ENCODE results near the gene ERBB4. TPM values are rescaled to one million over a fixed set of nuclear protein-coding genes. Genes with fewer than 3 reads are reported as not detected.

Gene ERBB4
- total and polyA plus RNA-seq, 10 of the 15 experiments (the other 5 are each of a cell fraction or from before 2014, with no cell fraction given): under 0.01 to 0.23 (median 0.01) TPM; not detected in 4

GRCh38 chr2:211423018-211423417 is 1115.6 kb downstream of the ERBB4 start (continued):
- TF ChIP-seq YBX1 (IDR thresholded peaks at IDR 0.05): no peak
- no peak for TF ChIP-seq RAD51 (IDR thresholded peaks at IDR 0.05)
- TF ChIP-seq CEBPZ (IDR thresholded peaks at IDR 0.05; ENCODE audit: low read depth, low read length): no peak
- TF ChIP-seq KLF5 (IDR thresholded peaks at IDR 0.05; ENCODE audit: partially characterized antibody): no peak
- TF ChIP-seq SMARCA5 (IDR thresholded peaks at IDR 0.05): no peak
- TF ChIP-seq IRF5 (IDR thresholded peaks at IDR 0.05; ENCODE audit: borderline replicate concordance): no peak

GRCh38 chr2:211417544-211417943 is 1121.1 kb downstream of the ERBB4 start:
- no peak overlapping the region for H3K9ac ChIP-seq (ENCODE audit: control insufficient read depth, insufficient read depth, low read length)
- no peak overlapping the region for H2AFZ ChIP-seq (ENCODE audit: control insufficient read depth, low read depth, low read length)
- no peaks in the 10 kb centered on the region for H4K20me1 ChIP-seq (ENCODE audit: control insufficient read depth, insufficient read depth)
- H3K4me3 ChIP-seq: no peak overlapping the region
- H3K9me3 ChIP-seq (replicated peaks; ENCODE audit: control insufficient read depth, insufficient read depth, low read length): no peaks in the 10 kb centered on the region
- no peak overlapping the region for H3K27ac ChIP-seq (ENCODE audit: control insufficient read depth, insufficient read depth)
- no peaks in the 10 kb centered on the region for H3K4me1 ChIP-seq (ENCODE audit: control insufficient read depth, insufficient read depth, low read length)
- no peaks in the 10 kb centered on the region for H3K79me2 ChIP-seq (ENCODE audit: control insufficient read depth, insufficient read depth, low read length)
- ChIA-PET SMC1A (ENCODE audit: uncharacterized antibody, unreplicated experiment) (interaction anchor here (0.9 kb wide), 1 partner anchor 60 kb away, joined by 6 read pairs; no protein-coding TSS in a partner anchor), CTCF (no interaction called here), POLR2A (no interaction called here), RAD21 (ENCODE audit: unreplicated experiment) (interaction anchor here (1.1 kb wide), 1 partner anchor 17 kb away, joined by 3 read pairs; no protein-coding TSS in a partner anchor)
- H3K4me2 ChIP-seq (ENCODE audit: control insufficient read depth, insufficient read depth): no peak overlapping the region
- intact Hi-C loops (cut with micrococcal nuclease; ENCODE audit: unreplicated experiment): no loop called here
- ATAC-seq (no peak), DNase-seq (ENCODE audit: low read depth, low spot score) (no peak), FAIRE-seq (no peak)
- H3K36me3 ChIP-seq (ENCODE audit: control insufficient read depth in 2 of 2, insufficient read depth in 2 of 2, low read length in 1 of 2): no peaks in the 10 kb centered on the region
- in situ Hi-C loops (cut with MboI): no loop called here
- TF ChIP-seq, protein P1, sequence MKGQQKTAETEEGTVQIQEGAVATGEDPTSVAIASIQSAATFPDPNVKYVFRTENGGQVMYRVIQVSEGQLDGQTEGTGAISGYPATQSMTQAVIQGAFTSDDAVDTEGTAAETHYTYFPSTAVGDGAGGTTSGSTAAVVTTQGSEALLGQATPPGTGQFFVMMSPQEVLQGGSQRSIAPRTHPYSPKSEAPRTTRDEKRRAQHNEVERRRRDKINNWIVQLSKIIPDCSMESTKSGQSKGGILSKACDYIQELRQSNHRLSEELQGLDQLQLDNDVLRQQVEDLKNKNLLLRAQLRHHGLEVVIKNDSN (IDR thresholded peaks at IDR 0.05; ENCODE audit: borderline replicate concordance, extremely low read length, insufficient read depth, low read depth, low read length): no peak
- TF ChIP-seq SRF (IDR thresholded peaks at IDR 0.05; ENCODE audit: low read depth in 2 of 2, low read length in 2 of 2): no peak
- no peak for TF ChIP-seq IKZF1 (conservative IDR thresholded peaks at IDR 0.05)
- TF ChIP-seq ZNF207 (IDR thresholded peaks at IDR 0.05; ENCODE audit: borderline replicate concordance): no peak
- TF ChIP-seq REST (IDR thresholded peaks at IDR 0.05; ENCODE audit: low read depth, low read length): no peak
- no peak for TF ChIP-seq ZZZ3 (IDR thresholded peaks at IDR 0.05; ENCODE audit: control insufficient read depth, insufficient read length, low read depth)
- BruUV-seq (replicated peaks): no TSS peak
- H3K27me3 ChIP-seq (replicated peaks in 1 of 2; ENCODE audit: control insufficient read depth in 2 of 2, insufficient read depth in 2 of 2, low read length in 1 of 2): no peaks in the 10 kb centered on the region
